ENCODE data around the gene NUP210.

DNA sequence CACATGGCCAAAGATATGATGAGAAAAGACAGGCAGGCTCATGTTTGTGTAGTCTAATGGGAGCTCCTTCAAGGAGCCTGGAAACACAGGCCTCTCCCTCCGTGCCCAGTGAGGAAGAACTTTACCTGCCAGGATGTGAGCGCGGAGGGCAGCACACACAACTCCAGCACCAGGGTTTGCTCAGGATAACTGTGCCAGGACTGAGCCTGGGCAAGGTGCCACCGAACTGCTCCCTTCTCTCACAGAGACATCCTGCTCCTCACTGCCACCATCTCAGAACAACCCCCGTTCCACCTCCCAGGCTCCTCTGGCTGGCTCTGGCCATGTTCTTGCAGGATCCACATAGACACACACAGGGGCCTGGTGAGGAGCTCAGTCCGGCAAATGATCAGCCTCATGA is 87.4 kb downstream of the NUP210 start:
- TF ChIP-seq, protein P1, sequence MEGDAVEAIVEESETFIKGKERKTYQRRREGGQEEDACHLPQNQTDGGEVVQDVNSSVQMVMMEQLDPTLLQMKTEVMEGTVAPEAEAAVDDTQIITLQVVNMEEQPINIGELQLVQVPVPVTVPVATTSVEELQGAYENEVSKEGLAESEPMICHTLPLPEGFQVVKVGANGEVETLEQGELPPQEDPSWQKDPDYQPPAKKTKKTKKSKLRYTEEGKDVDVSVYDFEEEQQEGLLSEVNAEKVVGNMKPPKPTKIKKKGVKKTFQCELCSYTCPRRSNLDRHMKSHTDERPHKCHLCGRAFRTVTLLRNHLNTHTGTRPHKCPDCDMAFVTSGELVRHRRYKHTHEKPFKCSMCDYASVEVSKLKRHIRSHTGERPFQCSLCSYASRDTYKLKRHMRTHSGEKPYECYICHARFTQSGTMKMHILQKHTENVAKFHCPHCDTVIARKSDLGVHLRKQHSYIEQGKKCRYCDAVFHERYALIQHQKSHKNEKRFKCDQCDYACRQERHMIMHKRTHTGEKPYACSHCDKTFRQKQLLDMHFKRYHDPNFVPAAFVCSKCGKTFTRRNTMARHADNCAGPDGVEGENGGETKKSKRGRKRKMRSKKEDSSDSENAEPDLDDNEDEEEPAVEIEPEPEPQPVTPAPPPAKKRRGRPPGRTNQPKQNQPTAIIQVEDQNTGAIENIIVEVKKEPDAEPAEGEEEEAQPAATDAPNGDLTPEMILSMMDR (IDR thresholded peaks at IDR 0.05; ENCODE audit: poor library complexity) = no peak
- TF ChIP-seq EZH2phosphoT487 (IDR thresholded peaks at IDR 0.05; ENCODE audit: low read depth, severe bottlenecking, unreplicated experiment) = no peak
- TF ChIP-seq EZH2 (IDR thresholded peaks at IDR 0.05; ENCODE audit: borderline replicate concordance) = no peak
